ENCODE data around the gene CDH2.

- TF ChIP-seq EZH2 (IDR thresholded peaks at IDR 0.05; ENCODE audit: borderline replicate concordance) = no peak
- TF ChIP-seq CTCF (IDR thresholded peaks at IDR 0.05; ENCODE audit: poor library complexity) = no peak
- no peak for TF ChIP-seq EZH2phosphoT487 (IDR thresholded peaks at IDR 0.05; ENCODE audit: low read depth, severe bottlenecking, unreplicated experiment)
Measured at GRCh38 chr18:28127228-28127627, 49.7 kb downstream of the CDH2 start.
